HL-60 (cell line): Measurements from ENCODE around the gene PNMA6F.
"Not testable (repeated sequence)": the region's sequence is repeated elsewhere in the genome, so short reads cannot be mapped to it uniquely, and the experiment has no call there.

Source experiments
- DNase-seq, 2 experiments: peaks; one replicate each; pipeline ENCODE4 v3.0.0-alpha.2; 2010 to 2020; ENCODE audit warnings: low read depth in 1 of 2, low spot score in 1 of 2
- H3K27ac ChIP-seq: fragments of 250-450 bp; sonication (Bioruptor Pico); replicated peaks from 2 replicates; pipeline ENCODE4 v1.5.1; 2020; ENCODE audit warnings: mild to moderate bottlenecking, moderate library complexity
- H3K27me3 ChIP-seq: fragments of 250-450 bp; sonication (Bioruptor Pico); 2 replicates; pipeline ENCODE4 v1.5.1; 2021; ENCODE audit warnings: mild to moderate bottlenecking, moderate library complexity; ENCODE audit not compliant: insufficient read depth, poor library complexity, severe bottlenecking
- H3K4me3 ChIP-seq: replicated peaks from 2 replicates; pipeline ENCODE4 v1.5.1; 2011; ENCODE audit warnings: mild to moderate bottlenecking, control low read depth, low read length; ENCODE audit not compliant: insufficient read depth

The PNMA6F gene

DNA sequence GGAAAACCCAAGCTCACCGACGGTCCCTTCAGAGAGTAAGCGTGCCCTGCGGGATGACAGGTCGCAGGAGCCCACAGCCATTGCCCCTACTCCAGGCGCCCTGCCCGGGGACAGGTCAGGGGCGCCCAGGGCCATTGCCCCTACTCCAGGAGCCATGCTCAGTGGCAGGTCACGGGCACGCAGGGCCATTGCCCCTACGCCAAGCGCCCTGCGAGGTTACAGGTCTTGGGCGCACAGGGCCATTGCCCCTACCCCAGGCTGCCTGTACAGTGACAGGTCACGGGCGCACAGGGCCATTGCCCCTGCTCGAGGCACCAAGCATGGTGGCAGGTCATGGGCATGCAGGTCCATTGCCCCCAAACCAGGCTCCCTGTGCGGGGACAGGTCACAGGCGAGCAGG lies 49.5 kb downstream of the PNMA6F start:
- not testable (repeated sequence) for H3K27ac ChIP-seq, DNase-seq

More for the DNA sequence above, 49.5 kb downstream of the PNMA6F start:
- not testable (repeated sequence) for H3K4me3 ChIP-seq, H3K27me3 ChIP-seq
